ENCODE results near the gene LRCH1.

- TF ChIP-seq CTCF (IDR thresholded peaks at IDR 0.05) = no peak
- no peak for TF ChIP-seq POLR2A (IDR thresholded peaks at IDR 0.05)
These were observed 2.0 kb downstream of the LRCH1 start for GRCh38 chr13:46554951-46555350.
